MCF 10A (cell line): ENCODE measurements around the gene PDC. TPM values are rescaled to one million over a fixed set of nuclear protein-coding genes. Genes with fewer than 3 reads are reported as not detected.

Experiments used
- BruUV-seq: library from RNA; stranded (reverse); fragments of 400-500 nt; replicated peaks from 2 replicates; lab custom pipeline; 2021; lab: Mats Ljungman, UMichigan
- CTCF ChIA-PET: fragments of 300-600 bp; sonication (Branson Sonifier 250); formaldehyde crosslinking; extraction: SDS; loops from one replicate; lab custom pipeline; 2021; ENCODE audit warnings: antibody characterized with exemption, inconsistent platforms; lab: Yijun Ruan, JAX
- POLR2A ChIA-PET: fragments of 300-600, 350-650 bp; sonication (Branson Sonifier 250); formaldehyde crosslinking; extraction: SDS; loops from one replicate; lab custom pipeline; 2020; ENCODE audit warnings: antibody characterized with exemption, inconsistent platforms; lab: Yijun Ruan, JAX
- DNase-seq: peaks from one replicate; pipeline ENCODE4 v3.0.0-alpha.2; 2018; ENCODE audit not compliant: unreplicated experiment
- H3K27ac Mint-ChIP-seq: one replicate; pipeline ENCODE4 v1.8.0; 2022; ENCODE audit warnings: mild to moderate bottlenecking, low read depth, mixed read lengths; ENCODE audit not compliant: unreplicated experiment
- H3K27me3 Mint-ChIP-seq: one replicate; pipeline ENCODE4 v1.8.0; 2022; ENCODE audit warnings: mixed read lengths; ENCODE audit not compliant: insufficient read depth, unreplicated experiment
- H3K36me3 Mint-ChIP-seq: one replicate; pipeline ENCODE4 v1.8.0; 2022; ENCODE audit warnings: mild to moderate bottlenecking, moderate library complexity, mixed read lengths; ENCODE audit not compliant: insufficient read depth, unreplicated experiment
- H3K4me1 Mint-ChIP-seq: one replicate; pipeline ENCODE4 v1.8.0; 2022; ENCODE audit warnings: mixed read lengths; ENCODE audit not compliant: insufficient read depth, unreplicated experiment
- H3K4me3 Mint-ChIP-seq: one replicate; pipeline ENCODE4 v1.8.0; 2022; ENCODE audit warnings: mild to moderate bottlenecking, moderate library complexity, mixed read lengths; ENCODE audit not compliant: unreplicated experiment
- H3K9me3 Mint-ChIP-seq: one replicate; pipeline ENCODE4 v1.8.0; 2022; ENCODE audit warnings: mixed read lengths; ENCODE audit not compliant: unreplicated experiment
- intact Hi-C: fragments of 100-400 bp; cut with micrococcal nuclease; formaldehyde crosslinking; loops from 2 replicates; pipeline ENCODE4 v1.14.1; 2022
- total RNA-seq: library from RNA; stranded (reverse); gene quantifications from 2 replicates; pipeline ENCODE4 v1.2.3, GENCODE V29; 2022
- TF ChIP-seq, protein P1 (sequence below): fragments of 200-600 bp; IDR thresholded peaks from one replicate; pipeline ENCODE4 v1.8.0; 2022; ENCODE audit warnings: antibody characterized with exemption, mild to moderate bottlenecking; ENCODE audit not compliant: unreplicated experiment

The PDC gene
- total RNA-seq, 1 experiment from 2014 or later = not detected

DNA sequence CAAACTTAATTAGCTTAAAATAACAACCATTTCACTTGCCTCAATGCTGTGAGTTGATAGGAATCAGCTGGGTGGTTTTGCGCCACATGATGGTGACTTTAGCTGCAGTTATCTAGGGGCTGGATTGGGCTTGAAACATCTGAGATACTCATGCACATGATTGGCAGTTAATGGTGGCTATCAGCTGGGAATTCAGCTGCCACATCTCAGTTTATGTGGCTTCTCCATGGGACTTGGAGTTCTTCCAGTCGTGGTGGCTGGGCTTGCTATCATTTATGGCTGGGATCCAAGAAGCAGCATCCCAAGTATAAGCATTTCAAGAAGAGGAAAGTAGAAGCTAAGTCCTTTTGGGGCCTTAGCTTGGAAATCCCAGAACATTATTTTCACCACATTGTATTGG, 36.4 kb downstream of the PDC start:
- ChIA-PET POLR2A (interaction anchor here (1.0 kb wide), 1 partner anchor 18 kb away, joined by 3 read pairs; no protein-coding TSS in a partner anchor), CTCF (interaction anchor here (0.5 to 1.0 kb wide), 6 partner anchors 19 to 1081 kb away, joined by 3 to 4 read pairs (median 3); partner anchors contain the start of gene TPR)
- H3K27me3 Mint-ChIP-seq = no peaks in the 10 kb centered on the region

DNA sequence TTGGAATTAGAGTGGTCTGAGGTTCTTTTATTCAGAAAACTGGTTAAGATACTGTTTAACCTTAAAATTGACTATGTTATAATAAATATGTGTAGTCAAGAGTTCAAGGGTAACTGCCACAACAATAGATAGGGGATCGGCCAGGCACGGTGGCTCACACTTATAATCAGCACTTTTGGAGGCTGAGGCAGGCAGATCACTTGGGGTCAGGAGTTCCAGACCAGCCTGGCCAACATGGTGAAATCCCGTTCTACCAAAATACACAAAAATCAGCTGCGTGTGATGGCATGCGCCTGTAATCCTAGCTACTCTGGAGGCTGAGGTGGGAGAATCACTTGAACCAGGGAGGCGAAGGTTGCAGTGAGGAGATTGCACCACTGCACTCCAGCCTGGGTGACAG, 39.5 kb downstream of the PDC start:
- no peak for DNase-seq
- no peak overlapping the region for H3K27ac Mint-ChIP-seq
- POLR2A ChIA-PET = no interaction called here
- H3K4me3 Mint-ChIP-seq = no peak overlapping the region
- TF ChIP-seq, protein P1, sequence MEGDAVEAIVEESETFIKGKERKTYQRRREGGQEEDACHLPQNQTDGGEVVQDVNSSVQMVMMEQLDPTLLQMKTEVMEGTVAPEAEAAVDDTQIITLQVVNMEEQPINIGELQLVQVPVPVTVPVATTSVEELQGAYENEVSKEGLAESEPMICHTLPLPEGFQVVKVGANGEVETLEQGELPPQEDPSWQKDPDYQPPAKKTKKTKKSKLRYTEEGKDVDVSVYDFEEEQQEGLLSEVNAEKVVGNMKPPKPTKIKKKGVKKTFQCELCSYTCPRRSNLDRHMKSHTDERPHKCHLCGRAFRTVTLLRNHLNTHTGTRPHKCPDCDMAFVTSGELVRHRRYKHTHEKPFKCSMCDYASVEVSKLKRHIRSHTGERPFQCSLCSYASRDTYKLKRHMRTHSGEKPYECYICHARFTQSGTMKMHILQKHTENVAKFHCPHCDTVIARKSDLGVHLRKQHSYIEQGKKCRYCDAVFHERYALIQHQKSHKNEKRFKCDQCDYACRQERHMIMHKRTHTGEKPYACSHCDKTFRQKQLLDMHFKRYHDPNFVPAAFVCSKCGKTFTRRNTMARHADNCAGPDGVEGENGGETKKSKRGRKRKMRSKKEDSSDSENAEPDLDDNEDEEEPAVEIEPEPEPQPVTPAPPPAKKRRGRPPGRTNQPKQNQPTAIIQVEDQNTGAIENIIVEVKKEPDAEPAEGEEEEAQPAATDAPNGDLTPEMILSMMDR = no peak
- H3K9me3 Mint-ChIP-seq = no peaks in the 10 kb centered on the region
- peaks cover 37% of the 10 kb centered on the region for H3K36me3 Mint-ChIP-seq
- H3K27me3 Mint-ChIP-seq = no peaks in the 10 kb centered on the region
- no TSS peak for BruUV-seq
- CTCF ChIA-PET = no interaction called here
- intact Hi-C loops = no loop called here
- no peaks in the 10 kb centered on the region for H3K4me1 Mint-ChIP-seq

More for the DNA sequence above, 36.4 kb downstream of the PDC start:
- Mint-ChIP-seq H3K4me3 (no peak overlapping the region), H3K27ac (no peak overlapping the region), H3K4me1 (no peaks in the 10 kb centered on the region), H3K9me3 (no peaks in the 10 kb centered on the region), H3K36me3 (peaks cover 15% of the 10 kb centered on the region)
- BruUV-seq = no TSS peak
- intact Hi-C loops = no loop called here
- no peak for DNase-seq
- TF ChIP-seq, protein P1 = no peak

DNA sequence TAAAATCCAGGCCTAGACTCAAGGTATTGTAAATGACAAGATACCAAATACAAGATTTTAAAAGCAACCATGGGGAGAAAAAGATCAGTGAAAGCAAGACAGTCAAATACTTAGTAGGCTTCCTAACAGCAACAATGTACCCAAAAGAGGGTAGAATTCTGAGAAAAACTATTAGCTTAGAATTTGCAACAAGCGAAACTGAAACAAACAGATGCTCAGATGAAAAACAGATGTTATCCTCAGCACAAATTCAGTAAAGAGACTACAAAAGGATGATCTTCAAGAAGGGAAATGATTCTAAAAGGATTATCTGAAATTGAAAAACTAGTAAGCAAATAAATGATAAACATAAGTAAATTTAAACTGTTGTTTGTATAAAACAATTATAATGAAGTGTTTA, 40.0 kb downstream of the PDC start:
- H3K36me3 Mint-ChIP-seq = peaks cover 41% of the 10 kb centered on the region
- H3K27me3 Mint-ChIP-seq = no peaks in the 10 kb centered on the region
- ChIA-PET CTCF (interaction anchor here (1.0 kb wide), 1 partner anchor 15 kb away, joined by 3 read pairs; no protein-coding TSS in a partner anchor), POLR2A (no interaction called here)
- H3K4me1 Mint-ChIP-seq = no peaks in the 10 kb centered on the region
- no peak for DNase-seq
- intact Hi-C loops = no loop called here
- BruUV-seq = no TSS peak
- no peaks in the 10 kb centered on the region for H3K9me3 Mint-ChIP-seq
- TF ChIP-seq, protein P1 = no peak
- H3K27ac Mint-ChIP-seq = no peak overlapping the region
- H3K4me3 Mint-ChIP-seq = no peak overlapping the region

DNA sequence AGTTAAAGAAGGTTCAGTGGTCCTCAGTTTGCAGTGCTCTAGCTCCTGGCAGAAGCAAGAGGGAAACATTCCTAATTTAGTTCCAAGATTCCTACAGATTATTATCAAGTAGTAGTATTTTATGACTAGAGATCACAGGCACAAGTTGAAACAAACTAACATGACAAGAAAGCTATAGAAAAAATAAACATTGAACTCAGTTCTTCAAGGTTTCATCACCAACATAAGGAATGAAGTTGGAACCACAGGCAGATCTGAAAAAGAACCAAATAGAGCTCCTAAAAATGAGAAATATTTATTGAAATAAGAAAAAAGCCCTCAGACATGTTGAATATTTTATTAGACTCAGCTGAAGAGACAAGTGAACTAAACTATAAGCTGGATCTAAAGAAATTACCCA, 40.6 kb downstream of the PDC start:
- H3K36me3 Mint-ChIP-seq = peaks cover 47% of the 10 kb centered on the region
- no peak for DNase-seq
- H3K9me3 Mint-ChIP-seq = no peaks in the 10 kb centered on the region
- H3K4me1 Mint-ChIP-seq = no peaks in the 10 kb centered on the region
- H3K27me3 Mint-ChIP-seq = no peaks in the 10 kb centered on the region
- H3K27ac Mint-ChIP-seq = no peak overlapping the region
- TF ChIP-seq, protein P1 = no peak
- ChIA-PET CTCF (interaction anchor here (1.0 kb wide), 1 partner anchor 15 kb away, joined by 3 read pairs; no protein-coding TSS in a partner anchor), POLR2A (no interaction called here)
- H3K4me3 Mint-ChIP-seq = no peak overlapping the region
- intact Hi-C loops = no loop called here
- no TSS peak for BruUV-seq
